ENCODE measurements around the gene PIEZO2. TPM values are rescaled to one million over a fixed set of nuclear protein-coding genes. Genes with fewer than 3 reads are reported as not detected.

PIEZO2 gene
- total and polyA plus RNA-seq, 8 donors, result 0.38 to 11.1 (median 3.0) TPM

Small RNA genes lying within 50 kb of the gene (microRNA-seq; reads per million reads assigned to microRNA genes)
- 0 to 0.39 reads per million in 2 donors for gene MIR6788
